GM04504 (cell line): ENCODE measurements around the gene CSTF2.

Experiments
- DNase-seq: peaks from one replicate; pipeline ENCODE4 v3.0.0-alpha.2; 2012; ENCODE audit warnings: low read depth

CSTF2 gene

GRCh38 chrX:100871594-100872560, 51.7 kb downstream of the CSTF2 start:
- no peak for DNase-seq

GRCh38 chrX:100874325-100874724, 54.1 kb downstream of the CSTF2 start, which contains the start of gene NOX1:
NOX1 (minus strand) TSS chrX:100874359; CDS start chrX:100874139, 220 bp downstream.
- DNase-seq, result no peak

GRCh38 chrX:100880368-100880767, 60.2 kb downstream of the CSTF2 start:
- no peak for DNase-seq

GRCh38 chrX:100883654-100884053, 63.5 kb downstream of the CSTF2 start:
- no peak for DNase-seq
